Measurements from ENCODE around the gene DOCK4.

Gene DOCK4

DNA sequence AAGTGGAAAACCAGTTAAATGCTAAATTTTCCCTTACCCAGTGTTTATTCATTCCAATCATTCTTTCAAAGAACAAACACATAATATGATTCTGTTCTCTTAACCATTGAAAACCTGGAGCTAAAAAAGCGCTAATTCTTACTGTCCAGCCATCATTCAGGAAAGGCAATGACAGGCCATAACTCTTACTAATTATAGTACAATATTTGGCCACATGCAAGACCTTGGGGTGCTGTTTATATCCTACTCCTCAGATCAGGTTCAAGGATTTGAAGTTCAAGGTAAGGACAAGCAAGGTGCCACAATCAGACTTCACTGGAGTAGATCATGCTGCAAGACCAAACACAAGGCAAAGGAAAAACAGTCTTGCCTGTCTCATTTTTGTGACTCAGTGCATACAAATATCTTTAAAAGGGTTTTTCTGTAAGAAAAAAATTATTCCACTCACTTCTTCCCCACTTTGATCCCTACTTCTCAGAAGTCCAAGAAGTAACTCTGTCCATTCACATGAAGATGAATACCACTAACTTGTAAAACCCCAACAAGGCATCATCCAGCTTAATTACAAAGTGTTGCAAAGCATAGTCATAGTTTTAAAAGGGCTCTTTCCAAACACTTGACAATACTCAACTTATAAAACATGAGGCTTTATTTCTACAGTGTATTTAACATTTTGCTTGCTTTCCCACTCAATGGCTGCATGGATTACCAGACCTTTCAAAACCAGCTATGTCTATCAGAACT lies 153.0 kb downstream of the DOCK4 start:
- TF ChIP-seq, protein P1, sequence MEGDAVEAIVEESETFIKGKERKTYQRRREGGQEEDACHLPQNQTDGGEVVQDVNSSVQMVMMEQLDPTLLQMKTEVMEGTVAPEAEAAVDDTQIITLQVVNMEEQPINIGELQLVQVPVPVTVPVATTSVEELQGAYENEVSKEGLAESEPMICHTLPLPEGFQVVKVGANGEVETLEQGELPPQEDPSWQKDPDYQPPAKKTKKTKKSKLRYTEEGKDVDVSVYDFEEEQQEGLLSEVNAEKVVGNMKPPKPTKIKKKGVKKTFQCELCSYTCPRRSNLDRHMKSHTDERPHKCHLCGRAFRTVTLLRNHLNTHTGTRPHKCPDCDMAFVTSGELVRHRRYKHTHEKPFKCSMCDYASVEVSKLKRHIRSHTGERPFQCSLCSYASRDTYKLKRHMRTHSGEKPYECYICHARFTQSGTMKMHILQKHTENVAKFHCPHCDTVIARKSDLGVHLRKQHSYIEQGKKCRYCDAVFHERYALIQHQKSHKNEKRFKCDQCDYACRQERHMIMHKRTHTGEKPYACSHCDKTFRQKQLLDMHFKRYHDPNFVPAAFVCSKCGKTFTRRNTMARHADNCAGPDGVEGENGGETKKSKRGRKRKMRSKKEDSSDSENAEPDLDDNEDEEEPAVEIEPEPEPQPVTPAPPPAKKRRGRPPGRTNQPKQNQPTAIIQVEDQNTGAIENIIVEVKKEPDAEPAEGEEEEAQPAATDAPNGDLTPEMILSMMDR (conservative IDR thresholded peaks at IDR 0.05; ENCODE audit: low read depth, low read length) = no peak
- DNase-seq (ENCODE audit: low read depth) = peak; percentile 17
- H3K4me3 ChIP-seq (ENCODE audit: low read depth, low read length) = no peak overlapping the region

DNA sequence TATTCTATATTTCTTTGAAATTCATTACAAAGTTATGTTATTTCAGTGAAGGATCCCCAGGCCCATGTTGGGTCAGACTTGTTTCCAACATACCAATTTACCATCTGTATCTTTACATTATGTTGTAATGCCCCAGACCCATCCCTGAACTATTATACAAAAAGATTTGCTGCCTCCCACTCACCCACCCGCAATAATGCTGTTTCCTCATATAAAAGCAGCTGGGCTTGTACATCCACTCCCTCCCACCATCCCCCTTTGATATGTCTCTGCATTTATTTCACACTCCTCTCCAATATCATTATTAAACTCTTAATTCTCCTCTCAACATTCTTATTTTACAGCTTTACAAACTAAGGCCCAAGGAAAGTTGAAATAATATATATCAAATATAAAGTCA lies 153.7 kb downstream of the DOCK4 start:
- no peak for DNase-seq (ENCODE audit: low read depth)
- TF ChIP-seq, protein P1 (conservative IDR thresholded peaks at IDR 0.05; ENCODE audit: low read depth, low read length) = no peak
- H3K4me3 ChIP-seq (ENCODE audit: low read depth, low read length) = no peak overlapping the region

DNA sequence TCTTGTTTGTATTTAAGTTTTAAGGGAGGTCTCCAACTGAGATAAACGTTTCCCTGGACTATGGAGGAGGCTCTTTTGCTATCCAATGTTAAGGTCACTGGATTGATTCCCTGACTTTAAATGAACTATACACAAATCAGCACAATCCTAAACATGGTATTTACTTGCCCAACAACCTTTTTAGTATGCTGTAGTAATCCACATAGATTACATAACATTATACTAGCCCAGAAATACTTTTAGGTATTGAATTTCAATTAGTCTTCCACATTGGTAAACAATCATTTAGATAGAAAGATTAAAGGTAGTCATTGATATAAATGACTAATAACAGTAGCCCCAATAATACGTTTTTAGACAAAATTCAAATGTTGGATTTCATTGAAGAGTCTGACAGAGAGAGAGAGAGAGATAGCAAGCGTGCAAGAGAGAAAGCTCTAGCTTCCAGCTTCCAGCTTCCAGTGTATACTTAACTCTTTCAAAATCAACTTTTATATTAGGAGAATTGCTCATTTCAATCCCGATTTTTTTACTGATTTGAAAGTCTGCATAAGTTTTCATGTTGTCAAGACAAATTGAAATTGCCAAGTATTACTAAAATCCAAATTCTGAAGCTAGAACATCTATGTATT lies 155.8 kb downstream of the DOCK4 start:
- DNase-seq (ENCODE audit: low read depth) = no peak
- TF ChIP-seq, protein P1 (conservative IDR thresholded peaks at IDR 0.05; ENCODE audit: low read depth, low read length) = no peak
- no peak overlapping the region for H3K4me3 ChIP-seq (ENCODE audit: low read depth, low read length)

DNA sequence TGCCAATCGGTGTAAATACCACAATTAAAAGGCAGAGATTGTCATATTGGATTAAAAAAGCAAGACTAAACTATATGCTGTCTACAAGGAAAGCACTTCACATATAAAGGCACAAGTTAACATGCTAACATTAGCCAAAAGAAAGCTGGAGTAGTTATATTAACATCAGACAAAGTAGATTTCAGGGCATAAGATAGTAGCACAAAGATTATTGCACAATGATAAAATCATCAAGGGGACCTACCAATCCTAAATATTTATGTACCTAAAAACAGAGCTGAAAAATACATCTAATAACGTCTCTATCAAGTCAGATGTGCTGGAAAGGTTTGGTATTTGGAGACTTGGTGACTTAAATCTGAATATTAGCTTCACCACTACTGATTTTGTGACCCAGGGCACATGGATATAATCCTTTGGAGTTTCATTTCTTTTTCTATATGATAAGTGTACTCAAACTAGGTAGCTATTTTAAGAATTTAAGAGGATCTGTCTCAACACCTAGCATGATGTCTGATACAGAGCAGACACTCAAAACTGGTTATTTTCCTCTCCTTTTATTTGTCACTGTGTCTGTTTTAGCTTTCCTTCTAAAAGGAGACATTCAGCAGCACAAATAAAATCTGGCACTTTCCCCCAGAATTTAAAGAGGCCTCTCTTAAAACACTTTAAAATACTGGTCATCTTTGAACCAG lies 156.5 kb downstream of the DOCK4 start:
- no peak for DNase-seq (ENCODE audit: low read depth)
- TF ChIP-seq, protein P1 (conservative IDR thresholded peaks at IDR 0.05; ENCODE audit: low read depth, low read length) = no peak
- H3K4me3 ChIP-seq (ENCODE audit: low read depth, low read length) = no peak overlapping the region

DNA sequence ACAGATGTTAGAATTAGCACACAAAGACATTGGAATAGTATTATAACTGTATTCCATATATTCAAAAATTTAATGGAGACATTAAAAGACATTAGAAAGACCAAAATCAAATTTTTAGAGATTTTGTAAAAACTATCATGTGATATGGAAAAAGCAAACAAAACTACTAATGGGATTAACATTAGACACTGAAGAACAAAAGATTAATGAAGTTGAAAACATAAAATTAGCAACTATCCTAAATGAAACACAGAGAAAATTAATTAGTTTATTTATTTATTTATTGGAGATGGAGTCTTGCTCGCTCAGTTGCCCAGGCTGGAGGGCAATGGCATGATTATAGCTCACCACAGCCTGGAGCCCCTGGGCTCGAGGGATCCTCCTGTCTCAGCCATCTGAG lies 158.8 kb downstream of the DOCK4 start:
- TF ChIP-seq, protein P1 (conservative IDR thresholded peaks at IDR 0.05; ENCODE audit: low read depth, low read length) = no peak
- no peak for DNase-seq (ENCODE audit: low read depth)
- no peak overlapping the region for H3K4me3 ChIP-seq (ENCODE audit: low read depth, low read length)

DNA sequence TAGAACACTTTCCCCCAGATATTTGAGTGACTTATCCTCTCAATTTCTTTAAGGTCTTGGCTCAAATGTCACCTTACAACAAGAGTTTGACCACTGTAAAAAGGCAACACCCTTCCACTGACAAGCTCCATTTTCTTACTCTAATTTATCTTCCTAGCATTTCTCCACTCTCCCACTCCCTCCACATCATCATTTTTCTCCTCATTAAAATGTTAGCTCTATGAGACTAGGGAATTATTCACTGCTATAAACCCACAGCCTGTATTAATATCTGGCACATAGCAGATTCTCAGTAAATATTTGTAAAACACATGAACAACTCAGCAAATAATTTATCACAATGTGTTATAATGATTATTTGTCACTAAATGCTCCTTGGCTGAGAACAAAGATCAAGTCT lies 161.0 kb downstream of the DOCK4 start:
- no peak for DNase-seq (ENCODE audit: low read depth)
- no peak overlapping the region for H3K4me3 ChIP-seq (ENCODE audit: low read depth, low read length)
- TF ChIP-seq, protein P1 (conservative IDR thresholded peaks at IDR 0.05; ENCODE audit: low read depth, low read length) = no peak
